HEK293 (cell line): ENCODE measurements around the gene NINL.

ENCODE experiments used
- BCL11A ChIP-seq: fragments of 450-650 bp; formaldehyde crosslinking; IDR thresholded peaks from 2 replicates; pipeline ENCODE4 v1.5.1; 2016; ENCODE audit warnings: low read depth, missing biosample characterization, missing genetic modification characterization
- SETDB1 ChIP-seq: IDR thresholded peaks from one replicate; pipeline ENCODE4 v1.6.1; 2017; ENCODE audit warnings: mild to moderate bottlenecking, low read length, moderate library complexity, mixed read lengths; ENCODE audit not compliant: insufficient read length
- SP3 ChIP-seq: fragments of 450-650 bp; formaldehyde crosslinking; IDR thresholded peaks from 2 replicates; pipeline ENCODE4 v1.5.1; 2016; ENCODE audit warnings: missing biosample characterization, missing genetic modification characterization
- ZBTB1 ChIP-seq: fragments of 450-650 bp; formaldehyde crosslinking; IDR thresholded peaks from 2 replicates; pipeline ENCODE4 v1.5.1; 2016; ENCODE audit warnings: missing biosample characterization, missing genetic modification characterization
- ZBTB7A ChIP-seq: fragments of 450-650 bp; formaldehyde crosslinking; IDR thresholded peaks from 2 replicates; pipeline ENCODE4 v1.5.1; 2016; ENCODE audit warnings: low read depth, missing biosample characterization, missing genetic modification characterization
- ZNF221 ChIP-seq: fragments of 450-650 bp; formaldehyde crosslinking; IDR thresholded peaks from 2 replicates; pipeline ENCODE4 v1.5.1; 2017; ENCODE audit warnings: missing biosample characterization, missing genetic modification characterization, borderline replicate concordance
- ZNF350 ChIP-seq: fragments of 450-650 bp; formaldehyde crosslinking; IDR thresholded peaks from 2 replicates; pipeline ENCODE4 v1.5.0; 2017; ENCODE audit warnings: missing biosample characterization, mild to moderate bottlenecking, missing genetic modification characterization
- TF ChIP-seq, protein P1 (sequence below): fragments of 450-650 bp; formaldehyde crosslinking; IDR thresholded peaks from 2 replicates; pipeline ENCODE4 v1.5.1; 2016; ENCODE audit warnings: missing biosample characterization, missing genetic modification characterization
- TF ChIP-seq, protein P2 (sequence below): sonication (generic); formaldehyde crosslinking; IDR thresholded peaks from 2 replicates; pipeline ENCODE4 v1.8.1; 2022; ENCODE audit warnings: mild to moderate bottlenecking, moderate library complexity, missing genetic modification reagents

DNA sequence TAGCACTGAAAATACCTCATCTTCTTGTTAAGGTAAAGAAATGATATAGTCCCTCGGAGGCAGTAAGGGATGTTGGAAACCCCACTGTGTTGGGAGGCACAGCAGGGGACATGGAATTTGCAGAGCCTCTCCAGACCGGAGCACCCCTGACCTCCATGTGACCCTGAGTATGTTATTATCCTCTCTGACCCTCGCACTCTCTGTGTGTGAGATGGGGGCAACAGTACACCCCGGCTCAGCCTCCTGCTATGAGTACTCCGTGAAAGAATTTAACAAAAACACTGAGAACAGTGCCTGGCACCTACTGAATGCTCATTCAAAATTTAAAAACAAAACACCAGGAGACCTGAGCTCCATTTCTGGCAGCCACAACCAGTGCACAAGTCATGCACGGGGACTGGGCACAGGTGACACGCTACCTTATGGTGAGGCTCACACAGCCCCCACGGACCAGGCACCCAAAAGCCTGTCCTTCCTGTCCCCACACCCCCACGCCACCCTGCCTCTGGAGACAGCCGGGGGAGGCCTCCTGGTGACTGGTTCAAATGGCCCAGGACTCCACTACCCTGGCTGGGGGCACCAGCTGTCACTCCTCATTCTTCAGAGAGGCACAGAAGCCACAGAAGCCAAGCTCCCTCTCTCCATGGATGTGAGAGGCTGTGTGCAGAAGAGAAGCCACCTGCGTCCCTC lies 6.1 kb downstream of the NINL start:
- TF ChIP-seq BCL11A (tag by site-specific recombination) (no peak), ZNF350 (no peak), ZBTB7A (tag by site-specific recombination) (no peak), ZBTB1 (tag by site-specific recombination) (no peak), ZNF221 (tag by site-specific recombination) (no peak), SP3 (tag by site-specific recombination) (no peak), SETDB1 (no peak)
- TF ChIP-seq, protein P1, sequence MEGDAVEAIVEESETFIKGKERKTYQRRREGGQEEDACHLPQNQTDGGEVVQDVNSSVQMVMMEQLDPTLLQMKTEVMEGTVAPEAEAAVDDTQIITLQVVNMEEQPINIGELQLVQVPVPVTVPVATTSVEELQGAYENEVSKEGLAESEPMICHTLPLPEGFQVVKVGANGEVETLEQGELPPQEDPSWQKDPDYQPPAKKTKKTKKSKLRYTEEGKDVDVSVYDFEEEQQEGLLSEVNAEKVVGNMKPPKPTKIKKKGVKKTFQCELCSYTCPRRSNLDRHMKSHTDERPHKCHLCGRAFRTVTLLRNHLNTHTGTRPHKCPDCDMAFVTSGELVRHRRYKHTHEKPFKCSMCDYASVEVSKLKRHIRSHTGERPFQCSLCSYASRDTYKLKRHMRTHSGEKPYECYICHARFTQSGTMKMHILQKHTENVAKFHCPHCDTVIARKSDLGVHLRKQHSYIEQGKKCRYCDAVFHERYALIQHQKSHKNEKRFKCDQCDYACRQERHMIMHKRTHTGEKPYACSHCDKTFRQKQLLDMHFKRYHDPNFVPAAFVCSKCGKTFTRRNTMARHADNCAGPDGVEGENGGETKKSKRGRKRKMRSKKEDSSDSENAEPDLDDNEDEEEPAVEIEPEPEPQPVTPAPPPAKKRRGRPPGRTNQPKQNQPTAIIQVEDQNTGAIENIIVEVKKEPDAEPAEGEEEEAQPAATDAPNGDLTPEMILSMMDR (tag by site-specific recombination), result no peak
- TF ChIP-seq, protein P2, sequence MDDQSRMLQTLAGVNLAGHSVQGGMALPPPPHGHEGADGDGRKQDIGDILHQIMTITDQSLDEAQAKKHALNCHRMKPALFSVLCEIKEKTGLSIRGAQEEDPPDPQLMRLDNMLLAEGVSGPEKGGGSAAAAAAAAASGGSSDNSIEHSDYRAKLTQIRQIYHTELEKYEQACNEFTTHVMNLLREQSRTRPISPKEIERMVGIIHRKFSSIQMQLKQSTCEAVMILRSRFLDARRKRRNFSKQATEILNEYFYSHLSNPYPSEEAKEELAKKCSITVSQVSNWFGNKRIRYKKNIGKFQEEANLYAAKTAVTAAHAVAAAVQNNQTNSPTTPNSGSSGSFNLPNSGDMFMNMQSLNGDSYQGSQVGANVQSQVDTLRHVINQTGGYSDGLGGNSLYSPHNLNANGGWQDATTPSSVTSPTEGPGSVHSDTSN (CRISPR knock-in tag), result no peak
